ENCODE measurements around the gene PARG. TPM values are rescaled to one million over a fixed set of nuclear protein-coding genes. Genes with fewer than 3 reads are reported as not detected.

The PARG gene

DNA sequence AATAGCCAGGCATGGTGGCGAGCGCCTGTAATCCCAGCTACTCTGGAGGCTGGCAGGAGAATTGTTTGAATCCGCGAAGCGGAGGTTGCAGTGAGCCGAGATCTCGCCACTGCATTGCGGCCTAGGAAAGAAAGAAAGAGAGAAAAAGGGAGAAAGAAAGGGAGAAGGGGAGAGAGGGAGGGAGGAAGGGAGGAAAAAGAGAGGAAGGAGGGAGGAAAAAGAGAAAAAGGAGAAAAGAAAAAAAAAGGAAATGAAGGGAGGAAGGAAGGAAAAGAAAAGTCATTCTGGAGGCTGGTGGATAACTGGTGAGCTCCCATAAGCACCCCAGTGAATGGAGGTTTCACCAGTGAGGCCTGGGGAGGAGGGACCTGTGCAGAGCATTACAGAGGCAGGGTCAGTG lies 172.1 kb downstream of the PARG start:
- H3K4me3 ChIP-seq (ENCODE audit: low read length) = no peak overlapping the region
- H3K9me3 ChIP-seq (replicated peaks; ENCODE audit: low read length) = no peaks in the 10 kb centered on the region
- no peaks in the 10 kb centered on the region for H3K4me1 ChIP-seq (ENCODE audit: control insufficient read depth, insufficient read depth, low read length)
- H3K4me2 ChIP-seq (ENCODE audit: low read length) = no peak overlapping the region
- H3K27me3 ChIP-seq (ENCODE audit: control insufficient read depth, insufficient read depth, low read length) = peaks cover 41% of the 10 kb centered on the region
- no peaks in the 10 kb centered on the region for H3K36me3 ChIP-seq (ENCODE audit: insufficient read depth, low read length)
- H3K9ac ChIP-seq (ENCODE audit: low read depth, low read length) = no peak overlapping the region

DNA sequence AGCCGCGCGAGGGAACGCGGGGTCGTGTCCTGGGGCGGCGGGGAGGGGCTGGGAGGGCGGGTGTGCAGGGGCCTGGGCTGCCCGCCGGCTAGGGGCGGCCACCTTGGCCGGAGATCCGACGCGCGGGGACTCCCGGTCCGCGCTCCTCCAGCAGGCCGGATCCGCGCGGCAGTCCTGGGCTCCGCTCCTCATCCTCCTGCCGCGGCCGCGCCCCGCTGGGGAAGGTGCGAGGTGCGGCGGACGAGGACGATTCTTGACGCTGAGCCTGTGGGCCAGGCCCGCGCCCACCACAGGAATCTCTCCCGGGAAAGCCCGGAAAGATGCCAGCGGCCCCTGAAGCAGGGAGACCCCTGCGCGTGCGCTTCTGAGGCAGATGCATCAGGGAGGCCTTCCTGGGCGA lies 173.1 kb downstream of the PARG start:
- no peaks in the 10 kb centered on the region for H3K9me3 ChIP-seq (replicated peaks; ENCODE audit: low read length)
- no peak overlapping the region for H3K4me3 ChIP-seq (ENCODE audit: low read length)
- H3K4me1 ChIP-seq (ENCODE audit: control insufficient read depth, insufficient read depth, low read length) = no peaks in the 10 kb centered on the region
- H3K9ac ChIP-seq (ENCODE audit: low read depth, low read length) = no peak overlapping the region
- peaks cover 41% of the 10 kb centered on the region for H3K27me3 ChIP-seq (ENCODE audit: control insufficient read depth, insufficient read depth, low read length)
- H3K36me3 ChIP-seq (ENCODE audit: insufficient read depth, low read length) = no peaks in the 10 kb centered on the region
- H3K4me2 ChIP-seq (ENCODE audit: low read length) = no peak overlapping the region

DNA sequence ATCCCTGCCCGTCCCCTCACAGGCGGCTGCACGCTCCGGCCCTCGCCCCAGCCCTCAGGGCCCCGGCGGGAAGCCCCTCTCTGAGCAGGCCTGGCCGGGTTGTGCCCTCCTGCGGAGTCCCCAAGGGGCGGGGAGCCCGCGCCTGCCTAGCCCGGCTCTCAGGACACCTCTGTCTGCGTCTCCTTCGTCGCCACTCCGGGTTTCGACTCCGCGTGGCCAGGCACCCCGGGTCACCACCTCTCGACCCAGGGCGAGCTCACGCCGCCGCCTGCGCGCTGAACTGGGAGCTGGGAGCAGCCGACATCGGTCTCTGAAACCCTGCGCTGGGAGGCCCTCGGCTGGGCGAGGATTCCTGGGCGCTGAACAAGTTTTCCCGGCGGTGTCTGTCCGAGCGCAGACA lies 173.5 kb downstream of the PARG start:
- H3K9me3 ChIP-seq (replicated peaks; ENCODE audit: low read length) = no peaks in the 10 kb centered on the region
- H3K4me3 ChIP-seq (ENCODE audit: low read length) = no peak overlapping the region
- H3K27me3 ChIP-seq (ENCODE audit: control insufficient read depth, insufficient read depth, low read length) = peaks cover 44% of the 10 kb centered on the region
- H3K4me2 ChIP-seq (ENCODE audit: low read length) = no peak overlapping the region
- no peaks in the 10 kb centered on the region for H3K36me3 ChIP-seq (ENCODE audit: insufficient read depth, low read length)
- no peaks in the 10 kb centered on the region for H3K4me1 ChIP-seq (ENCODE audit: control insufficient read depth, insufficient read depth, low read length)
- H3K9ac ChIP-seq (ENCODE audit: low read depth, low read length) = no peak overlapping the region

Small RNAs within 50 kb of the gene (small RNA-seq; reads per million reads assigned to genes)
- gene RNA5SP317 = not detected
- 7.8 reads per million, percentile 89 among the genes with 10 or more reads in this experiment for gene SNORA74C-2
